NCI-H2029 treated with DMSO at 0.1 percent for 48 hours (cell line): Measurements from ENCODE around the gene FOXO3.

Source experiments
- DNase-seq: peaks from one replicate; lab custom pipeline; 2025; lab: John Stamatoyannopoulos, UW

The FOXO3 gene

DNA sequence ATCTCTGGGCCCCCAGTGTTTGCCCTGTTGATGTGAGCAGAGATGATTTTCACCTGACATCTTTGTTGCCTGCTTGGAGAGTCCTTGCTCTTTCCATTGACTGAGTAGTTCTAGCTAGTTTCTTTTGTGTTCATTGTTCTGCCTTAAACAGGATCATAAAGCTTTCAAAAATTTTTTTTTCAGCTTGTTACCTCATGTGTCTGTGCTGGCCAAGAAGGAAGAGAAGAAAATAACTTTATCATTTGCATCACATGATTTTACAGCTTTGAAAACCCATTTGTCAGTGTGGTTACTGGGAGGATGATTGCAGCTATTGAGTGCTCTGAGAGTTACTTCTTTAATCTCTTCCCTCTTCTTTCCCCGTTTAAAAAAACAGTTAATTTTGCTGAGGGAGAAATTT lies 16.0 kb downstream of the FOXO3 start:
- DNase-seq: no peak

DNA sequence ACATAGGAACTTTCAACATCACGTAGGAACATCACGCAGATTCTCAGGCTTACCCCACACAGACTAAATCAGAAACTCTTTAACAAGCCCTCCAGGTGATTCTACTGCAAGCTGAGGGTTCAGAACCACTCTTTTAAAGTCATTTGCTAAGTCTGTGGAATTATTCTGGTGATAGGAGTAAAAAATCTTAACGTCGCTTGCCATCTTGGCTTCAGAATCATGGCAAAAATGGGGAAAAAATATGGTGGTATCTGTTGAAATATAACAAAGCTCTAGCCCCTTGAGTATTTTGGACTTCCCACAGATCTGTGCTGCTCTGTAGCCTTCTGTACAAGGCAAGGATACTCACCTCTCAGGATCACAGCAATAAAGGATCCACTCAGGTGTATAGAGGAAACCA lies 17.4 kb downstream of the FOXO3 start:
- no peak for DNase-seq

DNA sequence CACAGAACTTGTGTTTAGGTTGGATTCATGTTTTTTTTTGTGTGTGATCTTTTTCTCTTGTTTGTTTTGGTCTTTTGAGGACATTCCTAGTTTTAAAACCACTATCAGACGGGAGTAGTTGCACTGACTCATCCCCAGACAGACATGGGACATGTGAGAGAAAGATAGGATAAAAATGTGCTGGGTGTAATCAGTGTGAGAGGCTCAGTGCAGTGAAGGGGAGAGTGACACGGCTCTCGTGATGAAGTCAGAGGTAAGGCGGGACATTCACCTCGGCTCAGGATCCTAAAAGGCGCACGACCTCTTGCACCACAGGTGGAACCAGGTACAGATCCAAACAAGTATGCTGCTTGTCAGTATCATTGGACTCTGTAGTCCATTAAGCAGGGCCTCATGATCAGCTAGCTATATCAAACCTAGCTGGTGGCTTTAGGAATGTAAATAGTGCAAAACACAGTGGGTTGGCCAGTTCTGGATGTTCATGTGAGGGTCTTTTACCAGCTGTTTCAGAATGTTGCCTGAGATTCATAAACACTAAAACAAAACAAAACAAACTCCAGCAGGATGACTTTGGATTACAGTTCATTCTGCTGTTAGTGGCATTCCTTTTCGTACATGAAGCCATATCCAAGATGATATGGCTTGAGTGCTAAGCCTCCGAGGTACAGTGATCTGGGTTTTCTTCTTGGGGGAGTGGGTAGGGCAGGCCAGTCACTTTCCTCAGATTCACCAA lies 18.0 kb downstream of the FOXO3 start:
- no peak for DNase-seq

DNA sequence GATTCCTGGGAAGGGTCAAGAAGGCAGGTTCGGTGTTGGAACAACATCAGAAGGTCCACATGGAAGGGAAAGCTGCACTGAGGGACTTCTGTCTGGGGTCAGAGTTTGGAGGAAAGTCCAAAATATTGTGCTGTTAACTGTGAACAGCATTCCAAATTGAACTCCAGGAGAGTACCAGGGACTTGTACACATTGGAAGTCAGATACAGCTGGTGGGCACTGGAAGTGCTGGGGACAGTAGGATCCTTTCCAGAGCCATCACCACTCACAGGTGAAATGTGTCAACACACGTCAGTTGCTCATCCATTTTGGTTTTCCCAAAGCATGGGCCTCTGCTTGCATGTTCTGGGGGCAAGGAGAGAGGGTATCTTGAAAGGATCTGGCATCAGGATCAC lies 18.6 kb downstream of the FOXO3 start:
- DNase-seq: no peak

DNA sequence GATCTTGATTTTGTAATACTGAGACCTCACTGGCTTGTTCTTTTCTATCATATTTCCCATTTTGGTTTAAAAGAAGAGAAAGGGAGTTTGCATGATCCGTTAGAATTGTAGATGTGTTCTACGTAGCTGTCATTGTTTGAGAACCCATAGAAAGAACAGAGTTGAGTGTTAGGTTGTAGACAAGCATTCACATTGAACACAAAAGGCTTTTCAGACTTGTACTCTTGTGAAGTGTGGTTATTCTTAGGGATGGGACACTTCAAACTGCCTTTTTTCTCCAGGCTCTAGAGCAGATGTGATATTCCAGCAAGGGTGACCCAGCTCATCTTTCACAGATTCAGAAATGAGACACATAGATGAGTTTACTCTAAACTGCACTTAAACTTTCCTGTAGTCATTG lies 19.9 kb downstream of the FOXO3 start:
- no peak for DNase-seq

DNA sequence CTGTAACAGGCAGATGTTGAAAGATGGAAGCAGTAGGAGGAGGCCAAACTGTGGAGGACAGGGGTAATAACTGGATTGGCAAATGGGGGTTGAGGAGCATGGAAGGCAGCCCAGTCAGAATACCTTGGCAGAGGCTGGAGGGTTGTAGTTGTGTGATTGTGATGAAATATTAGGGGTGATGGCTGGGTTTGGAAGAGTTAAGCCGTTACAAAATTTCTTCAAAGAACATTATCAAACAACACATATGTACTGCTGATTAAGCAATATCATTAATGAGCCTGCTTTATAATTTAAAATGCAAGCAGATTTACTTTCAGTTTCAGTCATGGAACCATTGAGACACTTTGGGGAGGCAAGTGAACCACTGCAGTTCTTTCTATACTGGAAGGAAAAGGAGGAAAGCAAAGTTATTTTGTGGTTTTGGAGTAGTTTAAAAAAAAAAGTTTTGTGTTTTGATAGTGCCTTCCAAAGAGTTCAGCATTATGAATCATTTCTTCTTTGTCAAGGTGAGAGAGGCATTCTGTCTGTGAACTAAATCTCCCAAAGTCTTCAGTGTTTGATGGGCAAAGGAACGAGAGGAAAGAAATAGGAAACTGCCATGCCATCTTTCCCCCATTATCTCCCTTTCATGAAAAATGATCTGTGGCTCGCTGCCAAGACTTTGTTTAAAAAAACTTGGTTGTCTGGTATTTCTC lies 20.7 kb downstream of the FOXO3 start:
- no peak for DNase-seq

DNA sequence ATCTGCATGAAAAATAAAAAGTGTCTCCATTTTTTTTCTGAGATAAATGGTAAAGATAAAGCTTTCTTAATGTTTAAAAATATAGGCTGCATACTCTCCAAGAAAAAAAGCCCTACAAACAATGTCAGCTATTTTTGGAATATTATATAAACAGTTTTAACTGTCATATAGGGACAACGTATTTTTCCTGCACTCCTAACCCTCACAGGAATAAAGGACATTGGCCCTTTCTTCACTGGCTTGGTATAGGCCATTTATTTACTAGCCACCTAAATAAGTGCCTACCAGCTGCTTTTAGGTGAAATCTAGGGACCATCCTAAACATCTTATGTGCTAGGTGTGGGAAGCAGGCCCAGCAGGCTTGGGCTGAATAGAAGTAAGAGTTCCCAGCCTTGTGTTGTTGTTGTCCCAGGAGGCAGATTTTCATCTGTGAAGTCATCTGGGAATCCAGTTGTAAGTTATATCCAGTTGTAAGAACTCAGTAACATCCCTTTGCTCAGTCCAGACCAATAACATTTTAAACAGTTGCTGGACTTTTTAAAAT lies 21.3 kb downstream of the FOXO3 start:
- DNase-seq: no peak

DNA sequence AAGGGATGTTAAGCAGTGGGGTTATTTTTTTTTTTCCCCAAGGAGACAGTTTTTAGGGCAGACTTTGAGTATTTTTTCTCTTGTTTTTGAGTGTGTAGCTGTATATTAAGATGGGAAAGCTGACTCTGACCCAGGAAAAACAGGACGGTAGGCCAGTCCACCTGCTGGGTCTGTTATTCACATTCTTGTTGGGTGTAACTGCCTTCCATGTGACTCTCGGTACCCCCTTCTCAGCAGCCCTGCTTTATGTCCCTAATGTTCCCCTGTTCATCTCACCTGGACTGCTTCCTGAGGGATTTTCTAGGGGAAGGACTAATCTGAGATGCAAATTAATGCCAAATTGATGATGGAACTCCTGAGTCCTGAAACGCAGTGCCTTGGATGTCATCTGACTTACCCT lies 21.9 kb downstream of the FOXO3 start:
- no peak for DNase-seq

DNA sequence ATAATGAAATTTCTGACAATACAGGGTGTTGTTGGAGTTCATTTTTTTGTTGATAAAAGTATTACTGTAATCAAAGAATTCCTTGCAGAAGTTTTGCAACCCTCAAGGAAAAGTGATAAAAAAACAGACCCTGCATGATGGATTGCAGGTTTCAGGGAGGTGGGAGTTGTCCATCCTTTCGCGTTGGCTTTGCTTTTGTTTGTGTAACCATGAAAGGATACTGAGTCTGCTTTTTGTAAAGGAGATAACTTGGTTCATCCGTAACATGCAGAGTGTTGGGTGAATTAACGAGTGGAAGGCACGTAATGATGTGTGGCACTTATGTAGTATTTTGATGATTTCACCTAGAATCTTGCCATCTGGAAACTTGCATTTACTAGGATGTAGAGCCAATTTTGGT lies 23.6 kb downstream of the FOXO3 start:
- DNase-seq: no peak

DNA sequence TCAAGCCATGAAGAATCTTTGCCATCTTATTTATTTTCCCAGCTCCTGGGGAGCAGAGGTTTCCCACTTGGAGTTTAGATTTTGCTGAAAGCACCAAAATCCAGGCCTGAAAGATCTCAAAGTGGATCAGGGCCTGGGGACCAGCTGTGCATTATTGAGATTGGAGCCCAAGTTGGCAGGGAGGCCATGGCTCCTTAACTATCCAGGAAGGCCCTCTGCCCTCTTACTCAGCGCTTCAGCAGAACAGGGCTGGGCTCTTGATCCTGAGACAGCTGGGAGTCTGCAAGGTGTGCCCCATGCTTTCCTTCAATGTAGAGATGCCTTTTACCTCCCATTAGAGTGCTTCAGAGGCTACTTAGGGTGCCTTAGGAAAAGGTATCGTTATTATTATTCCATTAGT lies 24.6 kb downstream of the FOXO3 start:
- DNase-seq: no peak

DNA sequence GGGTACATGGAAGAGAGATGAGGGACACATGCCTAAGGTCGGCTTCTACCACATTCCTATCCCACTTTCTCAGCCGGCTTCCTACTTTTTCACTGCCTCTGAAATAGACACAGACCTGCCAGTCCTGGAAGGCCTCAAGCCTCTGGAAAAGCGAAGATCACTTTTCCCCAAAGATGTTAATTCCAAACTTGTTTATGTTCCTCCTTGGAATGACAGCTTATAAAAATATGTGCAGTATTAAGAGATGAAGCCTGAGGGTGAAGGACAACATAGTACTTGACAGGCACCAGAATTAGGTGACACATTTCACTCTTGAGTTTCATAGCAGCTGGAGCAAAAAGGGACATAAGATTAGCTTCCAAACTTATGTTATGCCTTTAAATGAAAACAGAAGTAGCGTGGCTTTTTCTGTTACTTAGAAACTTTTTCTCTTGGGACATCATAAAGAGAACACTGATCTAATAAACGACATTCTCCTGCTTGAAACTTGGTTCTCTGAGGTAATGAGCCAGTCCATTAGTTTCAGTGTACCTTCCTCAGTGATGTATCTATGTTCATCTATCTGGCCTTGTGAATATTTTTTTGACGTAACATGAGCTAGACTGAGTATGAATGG lies 25.3 kb downstream of the FOXO3 start:
- no peak for DNase-seq

DNA sequence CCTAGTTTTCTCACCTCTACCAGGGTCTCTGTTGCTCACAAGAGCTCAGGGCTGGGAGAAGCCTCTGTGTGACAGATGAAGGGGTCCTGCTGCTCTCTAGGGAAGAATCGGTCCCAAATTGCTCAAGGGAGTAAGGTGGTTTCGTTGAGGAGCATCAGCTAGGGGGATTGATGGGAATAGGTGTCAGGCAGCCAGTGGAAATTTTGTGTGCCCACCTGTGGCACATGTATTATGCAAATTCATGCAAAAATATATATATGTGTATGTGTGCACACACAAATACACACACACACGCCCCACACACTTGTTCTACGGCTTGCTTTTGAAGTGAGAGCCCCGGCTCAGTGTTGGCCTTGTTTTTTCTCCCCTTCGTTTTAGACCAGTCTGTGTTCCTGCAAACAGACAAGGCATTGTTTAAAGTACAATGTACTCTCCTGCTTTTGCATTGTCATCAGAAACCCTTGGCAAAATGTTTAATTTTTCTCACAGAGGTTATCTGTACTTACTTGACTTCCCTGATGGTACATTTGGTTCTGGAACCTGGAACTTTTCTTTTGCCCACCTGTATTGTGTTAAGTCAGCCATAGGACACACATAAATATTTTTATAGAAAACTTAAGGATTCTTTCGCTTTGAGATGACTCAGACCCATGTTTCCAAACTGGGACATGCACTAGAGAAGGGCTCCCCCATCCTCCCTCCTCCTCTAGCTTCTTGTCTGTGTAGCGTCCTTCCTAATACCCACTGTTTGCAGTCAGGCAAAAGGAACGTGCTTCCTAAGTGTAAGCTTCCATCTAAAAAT lies 26.7 kb downstream of the FOXO3 start:
- DNase-seq: no peak

DNA sequence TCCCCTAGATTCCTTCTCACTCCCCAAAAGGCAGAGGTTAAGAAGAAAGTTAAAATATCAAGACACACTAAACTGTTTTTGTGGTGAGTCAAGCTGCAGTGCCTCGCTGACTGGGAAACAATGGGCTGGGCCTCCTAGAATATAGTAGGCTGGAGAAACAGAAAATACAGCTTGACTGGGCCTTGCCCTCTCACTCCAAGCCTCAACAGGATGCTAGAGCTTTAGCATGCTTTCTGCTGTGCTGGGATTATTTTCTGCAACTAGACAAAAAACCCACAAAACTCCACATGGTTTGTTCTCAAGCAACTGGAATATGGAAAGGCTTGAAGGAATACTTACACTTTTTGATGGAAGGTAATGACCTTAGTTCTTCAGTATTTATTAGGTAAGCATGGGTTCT lies 27.9 kb downstream of the FOXO3 start:
- DNase-seq: no peak

DNA sequence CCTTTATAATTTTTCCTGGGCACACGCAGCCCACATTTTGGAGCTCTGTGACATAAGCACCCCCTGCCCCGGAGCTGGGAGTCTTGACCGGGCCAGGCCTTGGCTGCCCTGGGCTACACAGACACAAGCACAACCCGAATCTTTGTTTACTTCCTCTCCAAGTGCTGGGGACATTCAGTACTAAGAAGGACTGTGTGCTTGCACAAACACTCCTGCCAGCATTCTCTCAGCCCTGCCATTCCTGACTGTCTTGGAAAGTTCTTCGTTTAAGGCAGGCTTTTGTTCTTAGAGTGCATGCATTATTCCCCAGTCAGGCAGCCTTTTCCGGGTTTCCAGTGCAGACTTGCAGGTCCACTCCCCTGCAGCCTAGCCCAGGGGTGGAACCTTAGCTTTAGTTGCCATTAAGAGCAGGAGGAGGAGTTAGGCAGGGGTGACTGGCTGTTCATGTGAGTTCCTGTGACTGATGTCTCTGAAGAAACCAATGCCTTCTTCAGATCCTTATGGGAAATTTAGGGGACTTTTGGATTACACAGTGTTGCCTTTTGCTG lies 28.6 kb downstream of the FOXO3 start:
- DNase-seq: peak; percentile 25

DNA sequence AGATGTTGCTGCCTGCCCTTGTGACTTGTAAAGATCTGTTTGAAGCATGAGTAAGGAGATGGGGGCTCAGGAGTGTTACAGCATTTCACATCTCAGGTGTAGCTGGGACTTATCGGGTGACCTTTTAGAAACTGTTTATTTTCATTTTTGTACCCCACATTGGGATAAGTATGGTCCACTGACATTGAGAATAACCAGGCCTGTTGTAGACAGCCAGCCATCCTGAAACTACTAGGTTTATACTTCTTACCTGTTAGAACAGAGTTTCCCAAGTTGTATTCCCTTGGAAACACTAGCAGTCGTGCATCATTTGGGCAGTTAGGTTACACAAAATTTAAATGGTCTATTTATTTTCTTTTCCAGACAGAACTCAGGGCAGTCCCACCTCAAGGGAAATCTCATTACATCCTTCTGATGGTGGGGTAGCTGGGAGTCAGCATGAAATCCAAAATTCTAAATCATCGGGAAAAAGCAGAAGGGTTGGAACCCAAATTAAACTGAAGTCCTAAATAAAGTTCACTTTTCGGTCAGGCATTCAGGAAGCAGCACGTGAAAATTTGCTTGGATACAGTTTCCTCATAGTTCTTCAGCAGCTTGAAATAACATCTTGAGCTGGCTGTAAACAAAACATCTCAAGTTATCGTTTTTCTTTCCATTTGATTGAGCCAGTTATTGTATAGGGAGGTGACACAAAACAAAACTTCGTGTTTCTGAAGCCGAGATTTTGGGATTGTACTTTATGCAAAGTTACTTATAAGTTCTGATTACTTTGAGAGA lies 30.5 kb downstream of the FOXO3 start:
- no peak for DNase-seq

DNA sequence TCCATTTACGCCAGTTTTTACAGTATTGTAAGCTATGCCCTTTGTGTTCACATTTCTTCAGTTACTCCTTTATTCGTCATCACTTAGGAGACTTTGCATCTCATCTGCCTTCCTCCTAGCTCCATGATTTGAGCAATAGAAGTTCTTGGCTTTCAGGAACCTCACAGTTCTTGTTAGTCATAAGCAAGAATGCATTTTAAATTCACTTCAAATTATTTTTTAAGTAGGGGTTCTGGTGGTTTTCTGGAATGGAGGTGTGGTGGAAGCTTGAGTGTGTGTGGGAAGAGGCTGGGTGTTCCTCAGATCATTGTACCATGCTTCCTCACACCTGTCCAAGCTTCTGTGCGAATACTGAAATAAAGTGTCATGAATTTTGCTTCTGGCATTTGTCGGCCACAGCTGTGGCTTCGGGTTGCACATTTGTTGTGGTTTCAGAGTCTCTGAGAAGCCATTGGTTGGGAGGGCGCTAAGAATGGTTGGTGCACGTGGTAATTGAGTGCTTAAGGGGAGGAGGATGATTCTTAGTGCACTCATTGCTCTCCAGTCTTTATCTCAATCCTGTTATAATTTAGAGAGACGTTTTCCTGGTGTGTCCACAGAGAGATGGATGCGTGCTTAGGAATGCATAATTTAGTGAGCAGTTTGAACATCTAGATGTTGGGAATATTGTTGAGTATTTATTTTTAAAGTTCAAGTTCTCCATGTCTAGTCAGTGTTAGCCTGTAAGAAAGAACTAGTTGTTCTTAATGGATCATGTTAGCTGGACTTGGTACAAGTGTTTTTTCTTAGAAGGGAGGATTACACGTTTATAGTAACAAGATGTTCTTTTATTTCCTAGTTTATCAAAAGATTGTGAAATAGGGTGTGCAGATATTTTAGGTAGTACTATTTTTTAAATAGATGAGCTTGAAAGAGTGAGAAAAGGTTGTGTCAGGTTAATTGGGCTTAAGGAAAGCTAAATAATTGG lies 31.9 kb downstream of the FOXO3 start:
- DNase-seq: peak; percentile 75

DNA sequence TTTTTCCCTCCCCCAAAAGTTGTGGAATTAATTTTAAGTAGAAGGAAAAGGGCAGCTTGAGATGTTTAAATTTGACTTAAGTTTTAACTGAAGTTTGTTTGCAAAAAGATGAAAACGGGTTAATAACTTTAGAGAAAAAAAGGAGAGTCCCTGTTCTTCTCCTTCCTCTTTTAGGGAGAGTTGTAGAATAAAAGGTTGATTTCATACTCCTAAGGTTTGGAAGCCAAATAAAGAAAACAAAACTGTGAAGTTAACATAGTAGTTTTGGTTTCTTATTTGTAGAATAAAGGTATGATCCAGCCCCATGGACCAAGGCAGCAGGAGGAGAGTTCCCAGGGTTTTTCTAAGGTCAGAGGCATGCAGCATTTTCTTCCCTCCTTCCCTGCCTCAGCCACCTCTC lies 33.4 kb downstream of the FOXO3 start:
- DNase-seq: no peak

DNA sequence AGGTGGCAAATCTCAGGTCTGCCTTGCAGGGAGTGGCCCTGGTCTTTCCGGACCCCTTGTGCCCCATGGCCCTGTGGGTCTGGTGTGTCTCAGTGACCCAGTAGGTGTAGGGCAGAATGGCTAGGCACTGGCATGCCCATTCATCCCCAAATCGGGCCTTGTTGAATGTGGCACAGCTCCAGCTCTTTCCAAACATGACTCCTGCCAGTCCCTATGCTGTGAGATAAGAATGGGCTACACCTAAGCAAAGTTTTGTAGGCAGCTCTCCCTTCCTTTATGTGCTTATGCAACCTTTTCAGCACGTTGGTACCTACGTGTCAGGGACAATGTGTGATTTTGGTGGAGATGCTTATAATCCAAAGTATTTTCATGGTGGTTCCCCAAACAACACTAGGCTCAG lies 33.9 kb downstream of the FOXO3 start:
- DNase-seq: no peak

DNA sequence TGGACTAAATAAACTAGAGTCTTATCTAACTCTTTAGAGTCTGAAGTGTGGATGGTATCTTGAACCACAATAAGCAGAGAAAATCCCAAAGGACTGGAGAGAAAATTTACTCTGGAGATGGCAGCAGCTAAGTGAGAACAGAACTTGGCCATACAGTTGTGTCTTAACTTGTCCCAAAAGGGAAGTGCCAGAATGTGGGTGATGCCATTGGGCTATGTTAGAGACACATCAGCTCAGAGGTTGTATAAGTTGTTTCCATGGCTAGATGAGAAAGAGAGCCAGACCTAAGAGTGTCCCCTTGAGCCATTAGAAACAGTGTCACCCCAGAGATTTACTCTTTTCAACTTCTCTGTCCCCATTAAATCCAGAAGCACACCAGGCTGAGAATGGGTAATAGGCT lies 36.2 kb downstream of the FOXO3 start:
- DNase-seq: no peak
